ENCODE data around the gene PRAME.
"Not testable (repeated sequence)": the region's sequence is repeated elsewhere in the genome, so short reads cannot be mapped to it uniquely, and the experiment has no call there.

The PRAME gene

DNA sequence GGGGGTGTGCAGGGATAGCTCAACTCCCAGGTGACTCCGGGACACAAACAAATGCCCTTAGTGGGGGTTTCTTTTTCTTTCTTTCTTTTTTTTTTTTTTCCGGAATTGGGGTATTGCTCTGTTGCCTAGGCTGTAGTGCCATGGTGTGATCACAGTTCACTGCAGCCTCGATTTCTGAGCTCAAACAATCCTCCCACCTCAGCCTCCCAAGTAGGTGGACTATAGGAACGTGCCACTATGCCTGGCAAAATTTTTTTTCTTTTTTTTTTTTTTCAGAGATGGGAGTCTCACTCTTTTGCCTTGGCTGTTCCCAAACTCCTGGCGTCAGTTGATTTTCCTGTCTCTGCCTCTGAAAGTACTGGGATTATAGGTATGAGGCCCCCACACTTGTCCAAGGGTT, 25.2 kb downstream of the PRAME start:
- Mint-ChIP-seq H3K27ac (no peak overlapping the region), H3K9me3 (no peaks in the 10 kb centered on the region), H3K36me3 (ENCODE audit: low read depth) (no peaks in the 10 kb centered on the region), H3K4me1 (ENCODE audit: low read depth) (no peaks in the 10 kb centered on the region), H3K27me3 (no peaks in the 10 kb centered on the region), H3K4me3 (no peak overlapping the region)
- intact Hi-C loops (cut with micrococcal nuclease): no loop called here

DNA sequence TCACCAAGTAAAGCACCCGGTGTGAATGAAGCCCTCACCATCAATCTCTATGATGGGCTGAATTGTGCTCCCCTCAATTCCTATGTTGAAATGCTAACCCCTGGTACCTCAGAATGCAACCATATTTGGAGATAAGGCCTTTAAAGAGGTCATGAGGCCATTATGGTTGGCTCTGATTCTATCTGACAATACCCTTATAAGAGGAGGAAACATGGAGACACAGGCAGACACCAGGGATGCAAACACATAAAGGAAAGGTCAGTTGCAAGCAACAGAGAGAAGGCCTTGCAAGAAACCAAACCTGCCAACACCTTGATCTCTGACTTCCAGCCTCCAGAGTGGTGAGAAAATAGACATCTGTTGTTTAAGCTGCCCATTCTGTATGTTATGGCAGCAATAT, 25.6 kb downstream of the PRAME start:
- Mint-ChIP-seq H3K27ac (no peak overlapping the region), H3K36me3 (ENCODE audit: low read depth) (no peaks in the 10 kb centered on the region), H3K4me3 (no peak overlapping the region), H3K4me1 (ENCODE audit: low read depth) (no peaks in the 10 kb centered on the region), H3K27me3 (no peaks in the 10 kb centered on the region), H3K9me3 (no peaks in the 10 kb centered on the region)
- intact Hi-C loops (cut with micrococcal nuclease): no loop called here

DNA sequence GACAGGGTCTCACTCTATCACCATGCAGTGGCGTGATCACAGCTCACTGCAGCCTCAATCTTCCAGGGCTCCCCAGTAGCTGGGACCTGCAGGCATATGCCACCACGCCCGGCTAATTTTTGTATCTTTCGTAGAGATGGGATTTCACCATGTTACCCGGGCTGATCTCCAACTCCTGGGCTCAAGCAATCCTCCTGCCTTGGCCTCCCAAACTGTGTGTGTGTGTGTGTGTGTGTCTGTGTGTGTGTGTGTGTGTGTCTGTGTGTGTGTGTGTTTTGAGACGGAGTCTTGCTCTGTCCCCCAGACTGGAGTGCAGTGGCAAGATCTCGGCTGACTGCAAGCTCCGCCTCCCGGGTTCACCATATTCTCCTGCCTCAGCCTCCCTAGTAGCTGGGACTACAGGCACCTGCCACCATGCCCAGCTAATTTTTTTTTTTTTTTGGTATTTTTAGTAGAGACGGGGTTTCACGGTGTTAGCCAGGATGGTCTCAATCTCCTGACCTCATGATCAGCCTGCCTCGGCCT, 26.5 kb downstream of the PRAME start:
- intact Hi-C loops (cut with micrococcal nuclease); H3K36me3 Mint-ChIP-seq (ENCODE audit: low read depth); H3K4me1 Mint-ChIP-seq (ENCODE audit: low read depth); H3K27me3 Mint-ChIP-seq; H3K27ac Mint-ChIP-seq; H3K4me3 Mint-ChIP-seq; H3K9me3 Mint-ChIP-seq: not testable (repeated sequence)

DNA sequence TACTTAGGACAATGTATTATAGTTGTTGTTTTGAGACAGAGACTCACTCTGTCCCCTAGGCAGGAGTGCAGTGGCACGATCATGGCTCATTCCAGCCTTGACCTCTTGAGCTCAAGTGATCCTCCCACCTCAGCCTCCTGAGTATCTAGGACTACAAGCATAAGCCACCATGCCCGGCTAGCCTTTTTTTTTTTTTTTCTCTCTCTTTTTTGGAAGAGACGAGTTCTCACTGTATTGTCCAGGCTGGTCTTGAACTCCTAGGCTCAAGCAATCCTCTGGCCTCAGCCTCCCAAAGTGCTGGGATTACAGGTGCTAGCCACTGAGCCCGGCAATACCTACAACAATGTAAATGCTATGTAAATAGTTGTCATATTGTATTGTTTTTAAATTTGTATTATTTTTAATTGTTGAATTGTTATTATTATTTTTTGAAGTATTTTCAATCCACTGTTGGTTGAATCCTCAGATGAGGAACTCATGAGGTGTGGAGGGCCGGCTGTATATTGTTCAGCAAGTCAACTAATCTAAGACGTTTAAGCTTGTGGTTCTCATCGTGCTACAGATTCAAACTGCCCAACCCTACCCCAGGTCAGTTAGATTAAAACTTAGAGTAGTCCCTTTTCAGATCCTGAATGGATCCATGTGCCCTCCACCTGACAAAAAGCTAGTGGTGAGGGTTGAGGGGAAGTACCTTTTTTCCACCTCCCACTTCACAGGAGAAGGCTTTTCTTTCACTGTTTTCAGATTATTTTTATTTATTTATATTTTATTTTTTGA, 27.1 kb downstream of the PRAME start:
- no peak overlapping the region for H3K4me3 Mint-ChIP-seq
- H3K27ac Mint-ChIP-seq: no peak overlapping the region
- no peaks in the 10 kb centered on the region for H3K4me1 Mint-ChIP-seq (ENCODE audit: low read depth)
- no peaks in the 10 kb centered on the region for H3K36me3 Mint-ChIP-seq (ENCODE audit: low read depth)
- no peaks in the 10 kb centered on the region for H3K9me3 Mint-ChIP-seq
- intact Hi-C loops (cut with micrococcal nuclease): no loop called here
- no peaks in the 10 kb centered on the region for H3K27me3 Mint-ChIP-seq

DNA sequence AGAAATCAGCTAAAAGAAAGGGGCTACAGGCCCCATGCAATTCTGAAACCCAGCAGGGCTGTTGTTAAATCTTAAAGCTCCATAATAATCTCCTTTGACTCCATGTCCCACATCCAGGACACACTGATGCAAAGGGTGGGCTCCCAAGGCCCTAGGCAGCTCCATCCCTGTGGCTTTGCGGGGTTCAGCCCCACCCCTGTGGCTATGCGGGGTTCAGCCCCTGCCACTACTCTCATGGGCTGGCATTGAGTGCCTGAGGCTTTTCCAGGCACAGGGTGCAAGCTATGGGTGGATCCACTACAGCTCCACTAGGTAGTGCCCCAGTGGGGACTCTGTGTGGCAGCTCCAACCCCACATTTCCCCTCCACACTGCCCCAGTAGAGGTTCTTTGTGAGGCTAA, 30.3 kb downstream of the PRAME start:
- Mint-ChIP-seq H3K4me1 (ENCODE audit: low read depth) (peaks cover 18% of the 10 kb centered on the region), H3K27ac (no peak overlapping the region), H3K27me3 (no peaks in the 10 kb centered on the region), H3K4me3 (no peak overlapping the region), H3K9me3 (no peaks in the 10 kb centered on the region), H3K36me3 (ENCODE audit: low read depth) (no peaks in the 10 kb centered on the region)
- intact Hi-C loops (cut with micrococcal nuclease): no loop called here

DNA sequence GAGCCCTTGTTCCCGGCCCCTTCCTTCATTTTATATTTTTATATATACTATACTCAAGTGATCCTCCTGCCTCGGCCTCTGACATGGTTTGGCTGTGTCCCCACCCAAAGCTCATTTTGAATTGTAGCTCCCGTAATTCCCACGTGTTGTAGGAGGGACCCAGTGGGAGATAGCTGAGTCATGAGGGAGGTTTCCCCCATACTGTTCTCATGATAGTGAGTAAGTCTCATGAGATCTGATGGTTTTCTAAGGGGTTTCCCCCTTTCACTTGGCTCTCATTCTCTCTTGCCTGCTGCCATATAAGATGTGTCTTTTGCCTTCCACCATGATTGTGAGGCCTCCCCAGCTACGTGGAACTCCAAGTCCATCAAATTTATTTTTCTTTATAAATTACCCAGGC, 31.8 kb downstream of the PRAME start:
- H3K27ac Mint-ChIP-seq: no peak overlapping the region
- H3K4me3 Mint-ChIP-seq: no peak overlapping the region
- H3K9me3 Mint-ChIP-seq: no peaks in the 10 kb centered on the region
- no peaks in the 10 kb centered on the region for H3K36me3 Mint-ChIP-seq (ENCODE audit: low read depth)
- H3K27me3 Mint-ChIP-seq: no peaks in the 10 kb centered on the region
- peaks cover 18% of the 10 kb centered on the region for H3K4me1 Mint-ChIP-seq (ENCODE audit: low read depth)
- intact Hi-C loops (cut with micrococcal nuclease): no loop called here

DNA sequence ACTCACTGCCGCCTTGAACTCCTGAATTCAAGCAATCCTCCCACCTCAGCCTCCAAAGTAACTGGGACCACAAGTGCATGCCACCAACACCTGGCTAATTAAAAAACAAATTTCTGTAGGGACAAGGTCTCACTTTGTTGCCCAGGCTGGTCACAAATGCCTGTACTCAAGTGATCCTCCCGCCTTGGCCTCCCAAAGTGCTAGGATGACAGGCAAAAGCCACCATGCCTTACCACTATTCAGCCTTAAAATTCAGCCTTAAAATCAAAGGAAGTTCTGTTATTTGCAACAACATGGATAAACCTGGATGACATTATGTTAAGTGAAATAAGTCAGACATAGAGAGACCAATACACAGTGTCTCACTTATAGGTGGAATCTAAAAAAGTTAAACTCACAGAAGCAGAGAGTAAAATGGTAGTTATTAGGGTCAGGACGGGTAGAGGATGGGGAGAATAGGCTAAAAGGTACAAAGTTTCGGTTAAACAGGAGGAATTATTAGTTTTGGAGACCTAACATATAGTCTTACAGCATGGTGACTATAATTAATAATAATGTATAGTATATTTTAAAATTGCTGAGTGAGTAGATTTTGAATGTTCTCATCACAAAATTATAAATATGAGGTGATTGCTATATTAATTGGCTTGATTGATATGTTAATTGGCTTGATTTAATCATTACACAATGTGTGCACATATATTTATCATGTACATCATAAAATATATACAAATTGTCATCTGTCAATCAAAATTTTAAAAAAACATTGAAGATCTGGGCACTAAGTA, 32.7 kb downstream of the PRAME start:
- H3K27ac Mint-ChIP-seq: no peak overlapping the region
- H3K27me3 Mint-ChIP-seq: no peaks in the 10 kb centered on the region
- no peak overlapping the region for H3K4me3 Mint-ChIP-seq
- H3K36me3 Mint-ChIP-seq (ENCODE audit: low read depth): no peaks in the 10 kb centered on the region
- H3K4me1 Mint-ChIP-seq (ENCODE audit: low read depth): peaks cover 24% of the 10 kb centered on the region
- H3K9me3 Mint-ChIP-seq: no peaks in the 10 kb centered on the region
- intact Hi-C loops (cut with micrococcal nuclease): no loop called here

DNA sequence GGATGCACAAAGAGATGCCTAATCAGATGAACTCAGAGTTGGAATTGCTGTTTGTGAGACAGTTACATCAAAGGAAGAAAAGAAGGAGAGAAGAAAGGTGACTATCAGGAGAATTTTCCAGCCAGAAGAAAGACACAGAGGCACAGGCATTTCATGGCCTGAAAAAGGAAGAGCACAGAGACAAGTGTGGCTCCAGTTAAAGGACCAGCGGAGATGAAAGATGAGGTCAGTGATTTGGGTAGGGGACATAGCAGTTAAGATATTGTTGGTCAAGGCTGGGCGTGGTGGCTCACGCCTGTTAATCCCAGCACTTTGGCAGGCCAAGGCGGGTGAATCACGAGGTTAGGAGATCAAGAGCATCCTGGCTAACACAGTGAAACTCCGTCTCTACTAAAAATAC, 35.6 kb downstream of the PRAME start:
- H3K27me3 Mint-ChIP-seq: no peaks in the 10 kb centered on the region
- H3K4me1 Mint-ChIP-seq (ENCODE audit: low read depth): peaks cover 24% of the 10 kb centered on the region
- H3K36me3 Mint-ChIP-seq (ENCODE audit: low read depth): no peaks in the 10 kb centered on the region
- H3K27ac Mint-ChIP-seq: no peak overlapping the region
- H3K4me3 Mint-ChIP-seq: no peak overlapping the region
- no peaks in the 10 kb centered on the region for H3K9me3 Mint-ChIP-seq
- intact Hi-C loops (cut with micrococcal nuclease): no loop called here

DNA sequence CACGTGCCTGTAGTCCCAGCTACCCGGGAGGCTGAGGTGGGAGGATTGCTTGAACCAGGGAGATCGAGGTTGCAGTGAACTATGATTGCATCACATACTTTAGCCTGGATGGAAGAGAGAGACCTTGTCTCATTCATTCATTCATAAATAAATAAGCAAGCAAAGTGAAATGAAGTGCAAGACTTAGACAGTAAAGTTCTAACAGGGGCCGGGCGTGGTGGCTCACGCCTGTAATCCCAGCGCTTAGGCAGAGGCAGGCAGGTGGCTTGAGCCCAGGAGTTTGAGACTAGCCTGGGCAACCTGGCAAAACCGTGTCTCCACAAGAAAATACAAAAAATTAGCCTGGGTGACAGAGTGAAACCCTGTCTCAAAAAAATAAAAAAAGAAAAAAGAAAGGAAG, 37.4 kb downstream of the PRAME start:
- no peak overlapping the region for H3K27ac Mint-ChIP-seq
- no peaks in the 10 kb centered on the region for H3K9me3 Mint-ChIP-seq
- no peaks in the 10 kb centered on the region for H3K36me3 Mint-ChIP-seq (ENCODE audit: low read depth)
- intact Hi-C loops (cut with micrococcal nuclease): no loop called here
- H3K4me1 Mint-ChIP-seq (ENCODE audit: low read depth): peaks cover 24% of the 10 kb centered on the region
- H3K4me3 Mint-ChIP-seq: no peak overlapping the region
- peaks cover 3% of the 10 kb centered on the region for H3K27me3 Mint-ChIP-seq

DNA sequence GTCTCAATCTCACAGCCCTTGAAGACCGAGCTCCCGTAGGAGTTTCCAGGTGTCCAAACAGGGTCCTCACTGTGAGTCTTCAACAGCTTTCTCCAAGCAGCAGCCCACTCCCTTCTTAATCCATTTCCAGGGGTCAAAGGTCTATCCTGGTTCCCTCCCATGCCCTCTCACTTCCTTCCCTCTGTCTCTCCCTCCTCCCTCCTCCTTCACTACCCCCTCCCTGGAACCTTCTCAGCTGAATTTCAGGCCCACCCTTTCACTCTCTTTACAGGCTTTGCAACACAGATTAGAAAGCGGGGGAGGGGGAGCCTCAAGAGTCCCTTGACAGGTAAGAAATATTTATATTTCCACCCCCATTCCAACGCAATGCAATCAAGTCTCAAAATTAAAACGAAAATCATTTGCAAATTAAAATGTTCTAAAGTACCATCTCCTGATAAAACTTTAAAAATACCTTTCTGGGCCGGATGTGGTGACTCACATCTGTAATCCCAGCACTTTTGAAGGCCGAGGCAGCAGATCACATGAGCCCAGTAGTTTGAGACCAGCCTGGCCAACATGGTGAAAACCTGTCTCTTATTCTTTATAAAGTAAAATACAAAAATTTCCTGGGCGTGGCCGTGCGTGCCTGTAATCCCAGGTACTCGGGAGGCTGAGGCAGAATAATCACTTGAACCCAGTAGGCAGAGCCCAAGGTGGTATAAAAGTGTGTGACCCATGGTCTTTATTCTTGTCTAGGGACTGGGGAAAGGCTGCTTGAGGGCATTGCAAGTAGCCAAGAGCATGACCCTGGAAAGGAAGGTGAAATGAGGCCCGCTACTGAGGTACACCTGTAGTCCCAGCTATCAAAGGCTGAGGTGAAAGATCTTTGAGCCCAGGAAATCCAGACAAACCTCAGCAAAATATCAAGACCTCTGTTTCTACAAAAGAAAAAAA, 38.1 kb downstream of the PRAME start:
- peaks cover 4% of the 10 kb centered on the region for H3K27me3 Mint-ChIP-seq
- peaks cover 18% of the 10 kb centered on the region for H3K4me1 Mint-ChIP-seq (ENCODE audit: low read depth)
- no peaks in the 10 kb centered on the region for H3K36me3 Mint-ChIP-seq (ENCODE audit: low read depth)
- no peaks in the 10 kb centered on the region for H3K9me3 Mint-ChIP-seq
- H3K4me3 Mint-ChIP-seq: no peak overlapping the region
- intact Hi-C loops (cut with micrococcal nuclease): no loop called here
- H3K27ac Mint-ChIP-seq: no peak overlapping the region

DNA sequence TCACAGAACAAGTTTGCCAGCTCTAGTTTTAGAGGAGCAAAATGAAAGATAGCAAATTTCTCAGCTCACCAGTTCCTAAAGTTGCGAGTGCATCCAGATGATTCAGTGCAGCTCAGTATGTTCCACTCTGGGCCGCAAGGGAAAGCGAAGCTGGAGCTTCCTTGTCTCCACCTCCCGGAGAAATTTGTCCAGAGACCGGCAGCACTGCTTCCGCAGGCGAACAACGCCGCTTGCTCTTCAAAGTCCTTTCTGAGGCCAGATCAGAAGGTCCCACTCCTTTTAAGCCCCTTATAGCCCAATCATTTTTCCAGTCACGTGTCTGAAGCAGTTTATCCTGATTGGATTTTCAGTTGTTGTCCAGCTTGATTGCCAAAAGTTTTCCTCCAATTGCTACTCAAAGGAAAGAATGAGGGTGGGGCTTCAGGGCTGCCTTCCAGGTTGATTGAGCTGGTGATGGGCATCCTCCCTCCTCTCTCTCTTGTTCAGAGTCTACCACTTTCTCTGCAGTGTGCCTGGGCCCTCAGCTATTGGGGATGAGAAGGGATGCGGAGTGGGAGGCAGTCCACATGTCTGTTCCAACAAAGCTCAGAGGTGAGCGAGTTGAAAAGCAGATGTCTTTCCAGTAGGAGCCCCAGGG, 38.9 kb downstream of the PRAME start, which contains the start of gene ZNF280A:
Gene ZNF280A, minus strand, starts transcription at position 251 of the 637 bp plus-strand sequence. CDS start 4,640 bp downstream, outside the sequence.
- no peak within 1 kb of the TSS for H3K4me3 Mint-ChIP-seq
- no peak within 1 kb of the TSS for H3K27ac Mint-ChIP-seq
- H3K9me3 Mint-ChIP-seq: no peaks in the 10 kb centered on the region
- H3K27me3 Mint-ChIP-seq: peaks cover 10% of the 10 kb centered on the region
- peaks cover 10% of the 10 kb centered on the region for H3K4me1 Mint-ChIP-seq (ENCODE audit: low read depth)
- intact Hi-C loops (cut with micrococcal nuclease): no loop called here
- H3K36me3 Mint-ChIP-seq (ENCODE audit: low read depth): no peaks in the 10 kb centered on the region

DNA sequence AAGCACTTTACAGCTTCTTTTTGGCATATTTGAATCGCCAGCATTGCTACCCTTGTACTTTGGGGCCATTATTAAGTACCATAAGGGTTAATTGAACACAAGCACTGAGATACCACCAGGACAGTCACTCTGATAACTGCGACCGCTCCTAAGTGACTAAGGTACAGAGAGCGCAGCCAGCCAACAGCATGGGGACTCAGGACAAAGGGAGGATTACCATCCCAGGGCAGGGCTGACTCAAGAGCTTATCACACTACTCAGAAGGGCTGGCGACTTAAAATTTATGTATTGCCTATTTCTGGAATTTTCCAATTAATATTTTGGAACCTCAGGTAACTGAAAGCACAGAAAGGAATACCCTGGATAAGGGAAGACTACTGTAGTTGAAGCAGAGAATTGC, 39.5 kb downstream of the PRAME start:
- Mint-ChIP-seq H3K4me1 (ENCODE audit: low read depth) (peaks cover 5% of the 10 kb centered on the region), H3K9me3 (no peaks in the 10 kb centered on the region), H3K36me3 (ENCODE audit: low read depth) (no peaks in the 10 kb centered on the region), H3K27me3 (peaks cover 13% of the 10 kb centered on the region), H3K4me3 (no peak overlapping the region), H3K27ac (no peak overlapping the region)
- intact Hi-C loops (cut with micrococcal nuclease): no loop called here

DNA sequence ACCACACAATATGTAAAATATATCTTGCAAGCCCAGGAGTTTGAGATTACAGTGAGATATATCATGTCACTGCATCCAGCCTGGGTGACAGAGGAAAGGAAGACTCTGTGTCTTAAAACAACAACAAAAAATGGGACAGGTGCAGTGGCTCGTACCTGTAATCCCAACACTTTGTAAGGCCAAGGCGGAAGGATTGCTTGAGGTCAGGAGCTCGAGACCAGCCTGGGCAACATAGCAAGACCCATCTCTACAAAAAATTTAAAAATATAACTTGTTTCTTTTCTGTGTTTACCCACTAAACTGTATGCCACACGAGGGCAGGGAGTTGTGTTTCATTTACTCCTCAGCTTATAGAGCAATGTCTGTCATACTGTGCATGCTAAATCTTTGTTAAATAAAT, 42.1 kb downstream of the PRAME start:
- intact Hi-C loops (cut with micrococcal nuclease): no loop called here
- Mint-ChIP-seq H3K4me1 (ENCODE audit: low read depth) (peaks cover 10% of the 10 kb centered on the region), H3K27me3 (peaks cover 21% of the 10 kb centered on the region)

More for the DNA sequence above, 42.1 kb downstream of the PRAME start:
- H3K4me3 Mint-ChIP-seq: no peak overlapping the region
- no peak overlapping the region for H3K27ac Mint-ChIP-seq
- H3K9me3 Mint-ChIP-seq: no peaks in the 10 kb centered on the region
- H3K36me3 Mint-ChIP-seq (ENCODE audit: low read depth): no peaks in the 10 kb centered on the region

All from dendritic cell treated with granulocyte-macrophage colony-stimulating factor and Interleukin-4, amounts not matched to agents 40 ng/mL and 50 ng/mL, for 4 days (primary cell).